ENCODE results near the gene CDC42EP3.

CDC42EP3 gene

DNA sequence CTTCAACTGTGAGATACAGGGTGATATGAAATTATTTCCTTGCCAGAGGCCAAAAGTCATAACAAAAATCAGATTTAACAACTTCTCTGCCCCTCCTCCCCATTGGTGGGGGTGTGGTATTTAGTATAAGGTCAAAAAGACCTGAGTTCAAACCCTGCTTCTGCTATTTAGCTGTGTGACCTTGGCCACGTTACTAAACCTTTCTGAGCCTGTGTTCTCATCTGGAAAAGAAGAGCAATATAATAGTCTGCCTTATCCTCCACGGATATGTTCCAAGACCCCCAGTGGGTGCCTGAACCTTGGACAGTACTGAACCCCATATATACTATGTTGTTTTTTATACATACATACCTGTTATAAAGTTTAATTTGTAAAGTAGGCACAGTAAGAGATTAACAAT is 3.7 kb downstream of the CDC42EP3 start:
- no peak for TF ChIP-seq EZH2phosphoT487 (IDR thresholded peaks at IDR 0.05; ENCODE audit: low read depth)
- TF ChIP-seq, protein P1, sequence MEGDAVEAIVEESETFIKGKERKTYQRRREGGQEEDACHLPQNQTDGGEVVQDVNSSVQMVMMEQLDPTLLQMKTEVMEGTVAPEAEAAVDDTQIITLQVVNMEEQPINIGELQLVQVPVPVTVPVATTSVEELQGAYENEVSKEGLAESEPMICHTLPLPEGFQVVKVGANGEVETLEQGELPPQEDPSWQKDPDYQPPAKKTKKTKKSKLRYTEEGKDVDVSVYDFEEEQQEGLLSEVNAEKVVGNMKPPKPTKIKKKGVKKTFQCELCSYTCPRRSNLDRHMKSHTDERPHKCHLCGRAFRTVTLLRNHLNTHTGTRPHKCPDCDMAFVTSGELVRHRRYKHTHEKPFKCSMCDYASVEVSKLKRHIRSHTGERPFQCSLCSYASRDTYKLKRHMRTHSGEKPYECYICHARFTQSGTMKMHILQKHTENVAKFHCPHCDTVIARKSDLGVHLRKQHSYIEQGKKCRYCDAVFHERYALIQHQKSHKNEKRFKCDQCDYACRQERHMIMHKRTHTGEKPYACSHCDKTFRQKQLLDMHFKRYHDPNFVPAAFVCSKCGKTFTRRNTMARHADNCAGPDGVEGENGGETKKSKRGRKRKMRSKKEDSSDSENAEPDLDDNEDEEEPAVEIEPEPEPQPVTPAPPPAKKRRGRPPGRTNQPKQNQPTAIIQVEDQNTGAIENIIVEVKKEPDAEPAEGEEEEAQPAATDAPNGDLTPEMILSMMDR (IDR thresholded peaks at IDR 0.05; ENCODE audit: low read depth, low read length), result no peak
- H3K9ac ChIP-seq (ENCODE audit: low read length), result no peak overlapping the region

DNA sequence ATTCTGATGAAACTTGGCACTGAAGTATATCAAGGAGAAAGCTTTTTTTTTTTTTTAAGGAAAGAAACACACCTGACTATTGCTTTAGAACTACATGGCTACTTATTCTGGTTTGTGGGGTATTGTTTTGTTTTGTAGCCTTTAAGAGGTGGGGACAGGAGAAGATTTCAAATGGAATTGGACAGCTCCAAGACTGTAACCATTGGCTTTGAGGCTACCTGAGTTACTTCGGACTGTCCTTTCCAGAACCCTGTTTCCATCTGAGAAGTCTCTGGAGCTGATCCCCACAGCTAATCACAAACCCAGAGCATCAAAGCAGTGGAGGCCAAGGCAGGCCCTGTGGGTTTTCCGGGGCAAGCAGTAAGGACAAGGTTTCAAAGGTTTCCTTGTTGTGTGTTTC is 4.7 kb downstream of the CDC42EP3 start:
- peaks cover 29% of the 10 kb centered on the region for H3K4me1 ChIP-seq (ENCODE audit: low read length)
- H3K79me2 ChIP-seq (ENCODE audit: low read length), result peaks cover 93% of the 10 kb centered on the region
- no peaks in the 10 kb centered on the region for H3K9me3 ChIP-seq (ENCODE audit: insufficient read depth, low read length)
- no peak overlapping the region for H3K4me3 ChIP-seq (ENCODE audit: low read length)
- peaks cover 39% of the 10 kb centered on the region for H3K36me3 ChIP-seq (replicated peaks; ENCODE audit: low read depth, low read length)
- TF ChIP-seq, protein P1 (IDR thresholded peaks at IDR 0.05; ENCODE audit: low read depth, low read length), result no peak
- no peak for TF ChIP-seq EZH2phosphoT487 (IDR thresholded peaks at IDR 0.05; ENCODE audit: low read depth)
- no peak overlapping the region for H3K9ac ChIP-seq (ENCODE audit: low read length)
- H3K27me3 ChIP-seq (ENCODE audit: low read depth, low read length), result no peaks in the 10 kb centered on the region
- peaks cover 77% of the 10 kb centered on the region for H4K20me1 ChIP-seq (ENCODE audit: insufficient read depth, low read length)
- H3K27ac ChIP-seq (ENCODE audit: low read length), result no peak overlapping the region
- H2AFZ ChIP-seq (ENCODE audit: low read depth, low read length), result no peak overlapping the region
- no peak overlapping the region for H3K4me2 ChIP-seq (ENCODE audit: low read length)

More for the DNA sequence above, 3.7 kb downstream of the CDC42EP3 start:
- Histone ChIP-seq H3K27ac (ENCODE audit: low read length) (no peak overlapping the region), H3K4me2 (ENCODE audit: low read length) (no peak overlapping the region), H3K4me3 (ENCODE audit: low read length) (no peak overlapping the region), H3K4me1 (ENCODE audit: low read length) (peaks cover 29% of the 10 kb centered on the region), H3K27me3 (ENCODE audit: low read depth, low read length) (no peaks in the 10 kb centered on the region), H3K79me2 (ENCODE audit: low read length) (peaks cover 86% of the 10 kb centered on the region), H3K9me3 (ENCODE audit: insufficient read depth, low read length) (no peaks in the 10 kb centered on the region), H3K36me3 (replicated peaks; ENCODE audit: low read depth, low read length) (peaks cover 37% of the 10 kb centered on the region), H2AFZ (ENCODE audit: low read depth, low read length) (no peak overlapping the region), H4K20me1 (ENCODE audit: insufficient read depth, low read length) (peaks cover 67% of the 10 kb centered on the region)

DNA sequence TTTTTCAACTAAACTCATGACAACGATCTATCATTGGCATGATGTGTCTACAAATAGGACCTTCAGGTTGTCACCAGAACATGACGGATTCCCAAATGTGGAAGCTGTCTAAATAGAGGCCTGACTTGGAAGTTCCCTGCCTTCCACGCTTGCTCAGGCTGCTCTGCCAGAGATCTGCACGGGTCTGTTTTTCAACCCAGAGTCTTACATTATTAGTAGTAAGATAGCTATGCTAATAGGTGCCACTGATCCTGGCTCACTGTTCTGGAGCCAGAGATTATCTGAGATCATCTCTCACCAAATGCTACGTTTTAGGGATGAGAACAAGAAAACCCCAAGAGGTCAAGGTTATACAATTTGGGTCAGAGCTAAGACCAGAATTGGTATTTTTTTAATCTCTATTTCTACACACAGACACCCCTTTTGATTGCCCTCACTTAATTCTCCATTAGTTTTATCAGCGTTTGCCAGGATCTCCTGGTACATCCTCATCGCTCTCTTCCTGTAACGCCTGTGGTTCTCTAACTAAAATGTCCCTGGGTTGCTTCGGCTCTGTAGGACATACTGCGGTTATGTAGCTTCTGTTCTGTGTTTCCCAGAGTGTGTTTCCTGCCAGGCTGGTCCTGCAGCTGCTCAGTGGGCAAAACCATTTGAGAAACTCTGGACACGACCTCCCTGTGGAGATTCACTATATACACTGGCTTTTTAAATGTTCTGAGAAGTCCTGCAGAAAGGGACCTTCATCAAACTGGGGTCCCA is 5.7 kb downstream of the CDC42EP3 start:
- peaks cover 95% of the 10 kb centered on the region for H3K79me2 ChIP-seq (ENCODE audit: low read length)
- peaks cover 29% of the 10 kb centered on the region for H3K4me1 ChIP-seq (ENCODE audit: low read length)
- no peak for TF ChIP-seq EZH2phosphoT487 (IDR thresholded peaks at IDR 0.05; ENCODE audit: low read depth)
- TF ChIP-seq, protein P1 (IDR thresholded peaks at IDR 0.05; ENCODE audit: low read depth, low read length), result no peak
- H3K27ac ChIP-seq (ENCODE audit: low read length), result no peak overlapping the region
- H3K27me3 ChIP-seq (ENCODE audit: low read depth, low read length), result no peaks in the 10 kb centered on the region
- H3K9ac ChIP-seq (ENCODE audit: low read length), result no peak overlapping the region
- H3K9me3 ChIP-seq (ENCODE audit: insufficient read depth, low read length), result no peaks in the 10 kb centered on the region
- peaks cover 86% of the 10 kb centered on the region for H4K20me1 ChIP-seq (ENCODE audit: insufficient read depth, low read length)
- H2AFZ ChIP-seq (ENCODE audit: low read depth, low read length), result no peak overlapping the region
- no peak overlapping the region for H3K4me3 ChIP-seq (ENCODE audit: low read length)
- no peak overlapping the region for H3K4me2 ChIP-seq (ENCODE audit: low read length)
- peaks cover 48% of the 10 kb centered on the region for H3K36me3 ChIP-seq (replicated peaks; ENCODE audit: low read depth, low read length)

DNA sequence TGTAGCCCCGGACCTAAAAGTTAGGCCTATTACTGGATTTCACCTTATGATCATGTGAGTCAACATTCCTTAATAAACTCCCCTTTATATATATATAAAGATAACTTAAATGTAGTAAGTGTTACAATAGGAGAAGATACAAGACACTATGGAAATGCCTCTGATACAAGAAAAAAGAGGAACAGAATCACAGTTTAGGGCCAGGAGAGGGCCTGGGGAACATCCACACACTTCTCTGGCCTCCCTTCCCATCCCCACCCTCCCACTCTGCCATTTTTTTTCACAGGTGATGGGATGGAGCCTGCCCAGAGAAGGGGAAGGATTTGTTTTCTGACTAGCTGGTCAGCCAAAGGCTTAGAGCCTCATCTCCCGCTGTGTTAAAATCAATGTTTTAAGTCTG is 6.4 kb downstream of the CDC42EP3 start:
- H4K20me1 ChIP-seq (ENCODE audit: insufficient read depth, low read length), result peaks cover 84% of the 10 kb centered on the region
- H3K36me3 ChIP-seq (replicated peaks; ENCODE audit: low read depth, low read length), result peaks cover 50% of the 10 kb centered on the region
- H3K9ac ChIP-seq (ENCODE audit: low read length), result no peak overlapping the region

More for the DNA sequence above, 6.4 kb downstream of the CDC42EP3 start:
- Histone ChIP-seq H3K79me2 (ENCODE audit: low read length) (peaks cover 95% of the 10 kb centered on the region), H2AFZ (ENCODE audit: low read depth, low read length) (no peak overlapping the region), H3K4me3 (ENCODE audit: low read length) (no peak overlapping the region), H3K4me1 (ENCODE audit: low read length) (peaks cover 24% of the 10 kb centered on the region), H3K4me2 (ENCODE audit: low read length) (no peak overlapping the region), H3K27me3 (ENCODE audit: low read depth, low read length) (no peaks in the 10 kb centered on the region), H3K9me3 (ENCODE audit: insufficient read depth, low read length) (no peaks in the 10 kb centered on the region), H3K27ac (ENCODE audit: low read length) (no peak overlapping the region)
- TF ChIP-seq, protein P1 (IDR thresholded peaks at IDR 0.05; ENCODE audit: low read depth, low read length), result no peak
- TF ChIP-seq EZH2phosphoT487 (IDR thresholded peaks at IDR 0.05; ENCODE audit: low read depth), result no peak

All from OCI-LY3 (cell line).